ENCODE measurements around the gene HSPD1.

DNA sequence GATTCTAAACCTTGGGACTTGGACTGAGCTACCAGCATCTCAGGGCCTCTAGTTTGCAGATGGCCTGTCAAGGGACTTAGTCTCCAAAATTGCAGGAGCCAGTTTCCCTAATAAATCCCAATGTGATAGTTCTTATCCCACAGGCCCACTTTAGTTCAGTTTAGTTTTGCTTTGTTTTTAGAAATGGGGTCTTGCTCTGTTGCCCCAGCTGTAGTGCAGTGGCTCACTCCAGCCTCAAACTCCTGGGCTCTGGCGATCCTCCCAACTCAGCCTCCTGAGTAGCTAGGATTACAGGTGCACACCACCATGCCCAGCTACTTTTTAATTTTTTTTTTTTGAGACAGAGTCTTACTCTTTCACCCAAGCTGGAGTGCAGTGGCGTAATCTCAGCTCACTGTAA lies 62.3 kb downstream of the HSPD1 start:
- TF ChIP-seq PRDM1 (tag by site-specific recombination; IDR thresholded peaks at IDR 0.05), result no peak
- no peak for TF ChIP-seq MYNN (tag by site-specific recombination; IDR thresholded peaks at IDR 0.05; ENCODE audit: borderline replicate concordance)
- TF ChIP-seq, protein P1, sequence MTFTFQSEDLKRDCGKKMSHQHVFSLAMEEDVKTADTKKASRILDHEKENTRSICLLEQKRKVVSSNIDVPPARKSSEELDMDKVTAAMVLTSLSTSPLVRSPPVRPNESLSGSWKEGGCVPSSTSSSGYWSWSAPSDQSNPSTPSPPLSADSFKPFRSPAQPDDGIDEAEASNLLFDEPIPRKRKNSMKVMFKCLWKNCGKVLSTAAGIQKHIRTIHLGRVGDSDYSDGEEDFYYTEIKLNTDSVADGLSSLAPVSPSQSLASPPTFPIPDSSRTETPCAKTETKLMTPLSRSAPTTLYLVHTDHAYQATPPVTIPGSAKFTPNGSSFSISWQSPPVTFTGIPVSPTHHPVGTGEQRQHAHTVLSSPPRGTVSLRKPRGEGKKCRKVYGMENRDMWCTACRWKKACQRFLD (tag by site-specific recombination; IDR thresholded peaks at IDR 0.05), result no peak
- TF ChIP-seq, protein P2, sequence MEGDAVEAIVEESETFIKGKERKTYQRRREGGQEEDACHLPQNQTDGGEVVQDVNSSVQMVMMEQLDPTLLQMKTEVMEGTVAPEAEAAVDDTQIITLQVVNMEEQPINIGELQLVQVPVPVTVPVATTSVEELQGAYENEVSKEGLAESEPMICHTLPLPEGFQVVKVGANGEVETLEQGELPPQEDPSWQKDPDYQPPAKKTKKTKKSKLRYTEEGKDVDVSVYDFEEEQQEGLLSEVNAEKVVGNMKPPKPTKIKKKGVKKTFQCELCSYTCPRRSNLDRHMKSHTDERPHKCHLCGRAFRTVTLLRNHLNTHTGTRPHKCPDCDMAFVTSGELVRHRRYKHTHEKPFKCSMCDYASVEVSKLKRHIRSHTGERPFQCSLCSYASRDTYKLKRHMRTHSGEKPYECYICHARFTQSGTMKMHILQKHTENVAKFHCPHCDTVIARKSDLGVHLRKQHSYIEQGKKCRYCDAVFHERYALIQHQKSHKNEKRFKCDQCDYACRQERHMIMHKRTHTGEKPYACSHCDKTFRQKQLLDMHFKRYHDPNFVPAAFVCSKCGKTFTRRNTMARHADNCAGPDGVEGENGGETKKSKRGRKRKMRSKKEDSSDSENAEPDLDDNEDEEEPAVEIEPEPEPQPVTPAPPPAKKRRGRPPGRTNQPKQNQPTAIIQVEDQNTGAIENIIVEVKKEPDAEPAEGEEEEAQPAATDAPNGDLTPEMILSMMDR (tag by site-specific recombination; IDR thresholded peaks at IDR 0.05), result no peak
- TF ChIP-seq, protein P3, sequence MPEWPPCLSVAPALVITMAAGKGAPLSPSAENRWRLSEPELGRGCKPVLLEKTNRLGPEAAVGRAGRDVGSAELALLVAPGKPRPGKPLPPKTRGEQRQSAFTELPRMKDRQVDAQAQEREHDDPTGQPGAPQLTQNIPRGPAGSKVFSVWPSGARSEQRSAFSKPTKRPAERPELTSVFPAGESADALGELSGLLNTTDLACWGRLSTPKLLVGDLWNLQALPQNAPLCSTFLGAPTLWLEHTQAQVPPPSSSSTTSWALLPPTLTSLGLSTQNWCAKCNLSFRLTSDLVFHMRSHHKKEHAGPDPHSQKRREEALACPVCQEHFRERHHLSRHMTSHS (tag by site-specific recombination; IDR thresholded peaks at IDR 0.05), result no peak
- no peak for TF ChIP-seq ZBTB7A (tag by site-specific recombination; IDR thresholded peaks at IDR 0.05; ENCODE audit: low read depth)
- no peak for TF ChIP-seq ZNF776 (tag by site-specific recombination; IDR thresholded peaks at IDR 0.05; ENCODE audit: borderline replicate concordance)
- TF ChIP-seq ZNF324 (tag by site-specific recombination; IDR thresholded peaks at IDR 0.05), result no peak
- TF ChIP-seq ZNF658 (tag by site-specific recombination; IDR thresholded peaks at IDR 0.05), result no peak
